MM.1S (cell line): ENCODE measurements around the gene IQSEC1.

Experiments
- DNase-seq: peaks from one replicate; pipeline ENCODE4 v3.0.0-alpha.2; 2015
- H2AFZ ChIP-seq: fragments of 300-600 bp; sonication (generic); 2 replicates; pipeline ENCODE4 v1.6.0; 2016; ENCODE audit warnings: antibody characterized with exemption, low read length
- H3F3A ChIP-seq: fragments of 300-600 bp; sonication (generic); 2 replicates; pipeline ENCODE4 v1.6.1; 2016; ENCODE audit warnings: mild to moderate bottlenecking, antibody characterized with exemption, low read length, moderate library complexity, mixed read lengths; ENCODE audit not compliant: insufficient read depth
- H3K27ac ChIP-seq: fragments of 300-600 bp; sonication (generic); 2 replicates; pipeline ENCODE4 v1.5.1; 2016; ENCODE audit warnings: mild to moderate bottlenecking, low read length
- H3K27me3 ChIP-seq: fragments of 300-600 bp; sonication (generic); replicated peaks from 2 replicates; pipeline ENCODE4 v1.6.0; 2016; ENCODE audit warnings: low read length; ENCODE audit not compliant: insufficient read depth
- H3K36me3 ChIP-seq: fragments of 300-600 bp; sonication (generic); replicated peaks from 2 replicates; pipeline ENCODE4 v1.6.1; 2016; ENCODE audit warnings: mild to moderate bottlenecking, low read length, mixed read lengths; ENCODE audit not compliant: insufficient read depth
- H3K4me1 ChIP-seq: fragments of 300-600 bp; sonication (generic); 2 replicates; pipeline ENCODE4 v1.6.1; 2016; ENCODE audit warnings: low read length, mixed read lengths
- H3K4me2 ChIP-seq: fragments of 300-600 bp; sonication (generic); 2 replicates; pipeline ENCODE4 v1.6.0; 2016; ENCODE audit warnings: low read depth, low read length
- H3K4me3 ChIP-seq: fragments of 300-600 bp; sonication (generic); 2 replicates; pipeline ENCODE4 v1.5.1; 2016; ENCODE audit warnings: low read length, mixed read lengths
- H3K79me2 ChIP-seq: fragments of 300-600 bp; sonication (generic); 2 replicates; pipeline ENCODE4 v1.6.1; 2016; ENCODE audit warnings: mixed run types, low read length, mixed read lengths
- H3K9ac ChIP-seq: fragments of 300-600 bp; sonication (generic); 2 replicates; pipeline ENCODE4 v1.6.1; 2016; ENCODE audit warnings: low read length, mixed read lengths
- H3K9me2 ChIP-seq: fragments of 300-600 bp; sonication (generic); replicated peaks from 2 replicates; pipeline ENCODE4 v1.6.1; 2016; ENCODE audit warnings: mild to moderate bottlenecking, low read length, mixed read lengths; ENCODE audit not compliant: insufficient read depth
- H3K9me3 ChIP-seq: fragments of 300-600 bp; sonication (generic); replicated peaks from 2 replicates; pipeline ENCODE4 v1.6.1; 2016; ENCODE audit warnings: mild to moderate bottlenecking, low read length, mixed read lengths; ENCODE audit not compliant: insufficient read depth
- H4K20me1 ChIP-seq: fragments of 300-600 bp; sonication (generic); 2 replicates; pipeline ENCODE4 v1.6.1; 2016; ENCODE audit warnings: mild to moderate bottlenecking, low read length, moderate library complexity, mixed read lengths; ENCODE audit not compliant: insufficient read depth
- CTCF ChIP-seq: fragments of 300-600 bp; sonication (generic); IDR thresholded peaks from 2 replicates; pipeline ENCODE4 v1.5.1; 2016; ENCODE audit warnings: antibody characterized with exemption, low read length, mixed read lengths
- EZH2 ChIP-seq: fragments of 300-600 bp; sonication (generic); optimal IDR thresholded peaks from 2 replicates; pipeline ENCODE3; 2017; ENCODE audit warnings: low read depth, mild to moderate bottlenecking, antibody characterized with exemption, low read length, mixed read lengths
- EZH2phosphoT487 ChIP-seq: fragments of 300-600 bp; sonication (generic); IDR thresholded peaks from 2 replicates; pipeline ENCODE4 v1.6.1; 2018; ENCODE audit warnings: antibody characterized with exemption, low read length

IQSEC1 gene

GRCh38 chr3:12981306-12982275, 91.6 kb downstream of the IQSEC1 start:
- Histone ChIP-seq H3K9ac (no peak overlapping the region), H3K4me2 (peak overlapping the region; percentile 13; the same call in 1 of the 2 replicates), H3F3A (no peaks in the 10 kb centered on the region), H3K4me3 (no peak overlapping the region), H3K27me3 (no peaks in the 10 kb centered on the region), H3K36me3 (no peaks in the 10 kb centered on the region), H3K27ac (peak overlapping the region; percentile 11; the same call in 1 of the 2 replicates), H3K79me2 (peaks cover 92% of the 10 kb centered on the region), H2AFZ (no peak overlapping the region), H4K20me1 (no peaks in the 10 kb centered on the region; the same call in 1 of the 2 replicates), H3K9me3 (no peaks in the 10 kb centered on the region), H3K4me1 (peaks cover 31% of the 10 kb centered on the region), H3K9me2 (no peaks in the 10 kb centered on the region)
- no peak for TF ChIP-seq CTCF
- no peak for TF ChIP-seq EZH2
- no peak for TF ChIP-seq EZH2phosphoT487
- peak; percentile 66 for DNase-seq

DNA sequence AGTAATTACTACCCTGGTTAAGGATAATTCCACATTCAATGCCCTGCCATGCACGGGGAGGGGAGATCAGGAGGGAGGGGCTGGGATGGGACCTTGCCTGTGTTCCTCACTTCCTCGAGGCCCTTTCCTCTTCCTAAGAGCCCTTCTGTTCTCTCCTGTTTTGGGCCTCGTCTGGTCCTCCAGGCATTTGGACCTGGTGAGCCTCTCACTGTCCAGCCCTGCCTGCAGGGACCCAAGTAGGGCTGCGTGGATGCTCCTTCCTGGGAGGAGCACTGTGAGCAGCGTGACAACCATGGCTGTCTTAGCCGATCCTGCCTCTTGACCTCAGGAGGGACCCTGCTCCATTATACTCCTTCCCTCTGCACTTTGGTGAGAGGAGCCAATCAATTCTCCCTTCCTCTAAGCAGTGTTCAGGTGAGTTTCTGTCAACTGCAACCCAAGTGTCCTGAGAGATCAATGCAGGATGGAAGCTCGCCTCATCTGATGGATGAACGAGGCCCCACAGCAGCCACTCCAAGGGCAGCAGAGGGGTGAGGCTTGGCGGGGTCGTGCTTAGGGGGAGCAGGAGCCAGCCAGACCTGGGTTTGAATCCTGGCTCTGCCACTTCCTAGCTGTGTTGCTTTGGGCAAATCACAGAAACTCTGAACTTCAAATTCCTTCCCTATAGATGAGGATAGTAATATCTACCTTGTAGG, 92.5 kb downstream of the IQSEC1 start:
- Histone ChIP-seq H4K20me1 (no peaks in the 10 kb centered on the region; the same call in 1 of the 2 replicates), H3K79me2 (peaks cover 92% of the 10 kb centered on the region), H3K9me3 (no peaks in the 10 kb centered on the region), H3K9ac (no peak overlapping the region), H3K4me1 (peaks cover 31% of the 10 kb centered on the region), H3K27me3 (no peaks in the 10 kb centered on the region), H3K4me2 (no peak overlapping the region), H3K9me2 (no peaks in the 10 kb centered on the region), H3K36me3 (no peaks in the 10 kb centered on the region), H3K27ac (no peak overlapping the region), H3K4me3 (no peak overlapping the region), H3F3A (no peaks in the 10 kb centered on the region), H2AFZ (no peak overlapping the region)
- TF ChIP-seq CTCF, result no peak
- TF ChIP-seq EZH2phosphoT487, result no peak
- no peak for TF ChIP-seq EZH2
- no peak for DNase-seq

- Histone ChIP-seq H3K9me2 (no peaks in the 10 kb centered on the region), H3K36me3 (no peaks in the 10 kb centered on the region), H3F3A (no peaks in the 10 kb centered on the region), H3K27ac (no peak overlapping the region), H3K27me3 (no peaks in the 10 kb centered on the region), H3K9ac (no peak overlapping the region), H4K20me1 (no peaks in the 10 kb centered on the region; the same call in 1 of the 2 replicates), H2AFZ (no peak overlapping the region), H3K4me2 (no peak overlapping the region), H3K4me3 (no peak overlapping the region), H3K4me1 (peaks cover 31% of the 10 kb centered on the region), H3K79me2 (peaks cover 92% of the 10 kb centered on the region), H3K9me3 (no peaks in the 10 kb centered on the region)
- no peak for DNase-seq
- TF ChIP-seq CTCF, result no peak
- TF ChIP-seq EZH2phosphoT487, result no peak
- TF ChIP-seq EZH2, result no peak
Measured at GRCh38 chr3:12979947-12980487, 93.2 kb downstream of the IQSEC1 start.
